Ecto neural progenitor cell (in vitro differentiated cells): ENCODE results near the gene MOV10.
A peak's percentile ranks its signal among the peaks of the same experiment; 100 is the strongest.

ENCODE experiments used
- DNase-seq: peaks from one replicate; pipeline ENCODE4 v3.0.0-alpha.2; 2018; ENCODE audit warnings: low spot score

Gene MOV10

GRCh38 chr1:112700290-112701226 is 26.1 kb downstream of the MOV10 start:
- no peak for DNase-seq

- DNase-seq = no peak
Measured at GRCh38 chr1:112701227-112702066, 27.0 kb downstream of the MOV10 start.

GRCh38 chr1:112702067-112702395 is 27.6 kb downstream of the MOV10 start:
- no peak for DNase-seq

GRCh38 chr1:112702420-112703261 is 28.2 kb downstream of the MOV10 start:
- DNase-seq = no peak

- no peak for DNase-seq
Measured at GRCh38 chr1:112703706-112704105, 29.2 kb downstream of the MOV10 start.

GRCh38 chr1:112704391-112704933 is 30.0 kb downstream of the MOV10 start:
- DNase-seq = no peak

GRCh38 chr1:112704934-112705627 is 30.6 kb downstream of the MOV10 start:
- peak; percentile 88 for DNase-seq

GRCh38 chr1:112706505-112707220 is 32.2 kb downstream of the MOV10 start, which contains the start of gene RHOC:
Gene RHOC (minus strand): TSS chr1:112707127. CDS start chr1:112703799, 3,328 bp downstream.
- peak; percentile 82 for DNase-seq

- peak; percentile 91 for DNase-seq
Measured at GRCh38 chr1:112707221-112708001, 33.0 kb downstream of the MOV10 start.

- no peak for DNase-seq
Measured at GRCh38 chr1:112708002-112708448, 33.6 kb downstream of the MOV10 start.

GRCh38 chr1:112708489-112708888 is 34.0 kb downstream of the MOV10 start:
- DNase-seq = no peak

- DNase-seq = no peak
Measured at GRCh38 chr1:112710159-112710558, 35.7 kb downstream of the MOV10 start.

GRCh38 chr1:112710586-112710985 is 36.1 kb downstream of the MOV10 start:
- DNase-seq = no peak

- no peak for DNase-seq
Measured at GRCh38 chr1:112711041-112711440, 36.6 kb downstream of the MOV10 start.

- DNase-seq = no peak
Measured at GRCh38 chr1:112711670-112712069, 37.2 kb downstream of the MOV10 start.

- no peak for DNase-seq
Measured at GRCh38 chr1:112712191-112712590, 37.7 kb downstream of the MOV10 start.

GRCh38 chr1:112712701-112713128 is 38.3 kb downstream of the MOV10 start:
- no peak for DNase-seq

- no peak for DNase-seq
Measured at GRCh38 chr1:112713466-112714312, 39.2 kb downstream of the MOV10 start.
